HG03064 (cell line): ENCODE data around the gene NCAM1.
"Not testable (repeated sequence)": the region's sequence is repeated elsewhere in the genome, so short reads cannot be mapped to it uniquely, and the experiment has no call there.

Experiments used
- ATAC-seq: cut with Tn5 transposase; IDR thresholded peaks from one replicate; pipeline ENCODE4 v1.9.1; 2021; ENCODE audit warnings: low read depth; ENCODE audit not compliant: unreplicated experiment

The NCAM1 gene

DNA sequence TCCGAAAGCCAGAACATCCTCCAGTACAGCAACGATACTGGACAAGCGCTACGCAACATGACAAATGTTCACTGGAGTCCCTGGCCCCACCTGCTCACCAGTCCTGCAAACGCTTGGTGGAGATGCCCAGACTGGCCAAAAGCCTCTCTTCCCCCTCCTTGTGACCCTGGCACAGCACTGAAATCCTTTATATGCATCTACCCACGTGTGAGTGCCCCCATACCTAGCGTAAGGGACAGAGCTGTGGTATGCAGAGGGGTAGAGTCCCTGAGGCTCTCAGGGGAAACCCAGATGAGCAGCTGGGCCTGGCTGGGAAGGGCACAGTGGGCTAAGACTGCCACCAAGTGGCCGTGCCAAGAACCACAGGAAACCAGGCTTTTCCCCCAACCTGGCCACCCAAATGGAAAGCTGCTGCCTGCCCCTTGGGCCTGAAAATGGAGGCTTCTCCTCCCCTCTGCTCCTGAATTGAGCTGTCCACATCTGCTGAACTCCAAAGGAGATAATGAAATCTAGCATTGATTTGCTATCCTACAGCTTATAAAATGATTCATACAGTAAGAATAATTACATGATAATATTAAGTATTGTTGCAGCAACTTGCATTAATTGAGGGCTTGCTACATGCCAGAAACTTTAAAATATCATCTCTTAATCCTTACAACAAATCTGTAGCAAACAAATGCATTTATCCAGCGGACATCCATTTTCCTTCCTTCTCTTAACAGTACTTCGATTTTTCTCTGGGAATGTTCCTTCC is 328.4 kb downstream of the NCAM1 start:
- ATAC-seq, result peak; percentile 77

DNA sequence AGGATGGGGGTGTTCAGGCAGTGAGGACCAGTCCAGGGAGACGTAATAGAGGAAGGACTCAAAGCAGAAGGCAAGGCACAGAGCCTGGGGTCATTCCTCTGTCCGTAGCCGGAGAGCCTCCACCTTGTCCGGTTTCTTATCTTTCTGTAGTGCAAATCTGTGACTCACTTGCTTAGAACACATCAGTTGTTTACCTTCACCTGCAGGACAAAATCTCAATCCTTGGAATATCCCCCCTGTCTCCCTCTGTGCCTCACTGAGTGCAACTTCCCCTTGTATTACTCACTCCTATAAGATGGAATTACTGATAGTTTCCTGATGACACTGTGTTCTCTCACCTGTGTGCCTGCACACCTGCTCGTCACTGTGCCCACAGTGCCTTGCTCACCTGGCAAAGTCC is 332.7 kb downstream of the NCAM1 start:
- ATAC-seq, result no peak

DNA sequence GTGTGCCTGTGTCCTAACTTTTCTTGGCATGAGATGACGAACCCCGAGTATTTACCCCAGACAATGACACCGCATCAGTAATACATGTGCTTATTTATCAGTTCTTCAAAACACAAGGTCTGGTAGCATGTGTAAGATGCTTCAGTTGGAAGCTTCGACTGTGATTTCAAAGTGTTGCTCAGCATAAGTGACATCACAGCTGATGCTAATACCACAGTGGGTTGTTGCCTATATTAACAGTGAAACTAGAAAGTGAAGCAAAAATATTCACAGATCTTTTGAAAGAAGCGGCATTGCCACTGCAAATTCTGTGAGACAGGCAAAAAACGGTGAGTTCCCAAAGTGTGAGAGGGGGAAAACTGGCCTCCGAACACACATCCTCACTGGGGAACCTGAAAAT is 334.8 kb downstream of the NCAM1 start:
- ATAC-seq, result no peak

DNA sequence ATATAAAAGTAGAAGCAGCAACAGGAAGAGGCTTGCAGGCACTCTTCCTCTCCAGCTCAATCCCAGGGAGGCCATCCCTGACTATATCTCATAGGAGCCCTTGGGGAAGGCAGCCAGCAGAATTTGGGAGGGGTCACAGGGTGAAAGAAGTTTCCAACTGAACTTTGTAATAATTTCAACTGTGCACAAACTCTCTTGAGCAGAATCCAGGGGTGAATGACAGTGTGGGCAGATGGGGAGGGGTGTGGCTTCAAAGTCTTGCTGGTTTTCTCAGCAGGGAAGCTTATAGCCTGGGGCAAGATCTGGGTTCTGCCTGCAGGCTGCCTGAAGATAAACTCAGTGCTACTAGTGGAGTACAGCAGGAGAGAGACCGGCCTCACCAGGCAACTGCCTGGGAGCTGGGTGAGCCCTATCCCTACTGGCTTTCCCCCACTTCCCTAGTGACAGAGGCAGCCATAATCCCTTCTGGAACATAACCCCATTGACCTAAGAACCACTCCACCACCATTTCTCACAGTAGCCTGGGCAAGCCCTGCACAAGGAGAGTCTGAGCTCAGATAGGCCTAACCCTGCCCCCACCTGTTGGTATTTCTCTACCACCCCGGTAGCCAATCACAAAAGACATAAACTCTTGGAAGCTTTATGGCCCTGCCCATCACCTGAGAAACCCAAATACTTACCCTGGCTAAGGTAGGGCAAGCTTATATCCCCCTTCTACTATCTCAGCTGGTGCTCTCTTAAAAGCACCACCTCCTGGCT is 335.4 kb downstream of the NCAM1 start:
- no peak for ATAC-seq

DNA sequence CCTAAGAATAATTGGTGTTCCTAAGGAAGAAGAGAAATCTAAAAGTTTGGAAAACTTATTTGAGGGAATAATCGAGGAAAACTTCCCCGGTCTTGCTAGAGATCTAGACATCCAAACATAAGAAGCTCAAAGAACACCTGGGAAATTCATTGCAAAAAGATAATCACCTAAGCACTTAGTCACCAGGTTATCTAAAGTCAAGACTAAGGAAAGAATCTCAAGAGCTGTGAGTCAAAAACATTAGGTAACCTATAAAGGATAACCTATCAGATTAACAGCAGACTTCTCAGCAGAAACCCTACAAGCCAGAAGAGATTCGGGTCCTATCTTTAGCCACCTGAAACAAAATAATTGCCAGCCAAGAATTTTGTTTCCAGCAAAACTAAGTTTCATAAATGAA is 337.3 kb downstream of the NCAM1 start:
- ATAC-seq, result not testable (repeated sequence)

DNA sequence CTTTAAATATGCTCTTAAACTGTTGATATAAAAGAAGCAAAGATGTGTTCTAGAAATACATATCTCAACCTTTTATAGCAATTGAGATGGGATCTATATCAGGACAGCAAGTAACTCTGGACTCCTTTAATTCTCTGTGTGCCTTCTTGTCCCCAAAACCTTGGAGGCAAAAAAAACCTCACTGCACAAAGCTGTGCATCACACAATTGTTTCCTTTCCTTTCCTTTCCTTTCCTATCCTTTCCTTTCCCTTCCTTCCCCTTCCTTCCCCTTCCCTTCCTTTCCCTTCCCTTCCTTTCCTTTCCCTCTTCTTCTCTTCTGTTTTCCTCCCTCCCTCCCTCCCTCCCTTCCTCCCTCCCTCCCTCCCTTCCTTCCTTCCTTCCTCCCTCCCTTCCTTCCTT is 343.7 kb downstream of the NCAM1 start:
- no peak for ATAC-seq

DNA sequence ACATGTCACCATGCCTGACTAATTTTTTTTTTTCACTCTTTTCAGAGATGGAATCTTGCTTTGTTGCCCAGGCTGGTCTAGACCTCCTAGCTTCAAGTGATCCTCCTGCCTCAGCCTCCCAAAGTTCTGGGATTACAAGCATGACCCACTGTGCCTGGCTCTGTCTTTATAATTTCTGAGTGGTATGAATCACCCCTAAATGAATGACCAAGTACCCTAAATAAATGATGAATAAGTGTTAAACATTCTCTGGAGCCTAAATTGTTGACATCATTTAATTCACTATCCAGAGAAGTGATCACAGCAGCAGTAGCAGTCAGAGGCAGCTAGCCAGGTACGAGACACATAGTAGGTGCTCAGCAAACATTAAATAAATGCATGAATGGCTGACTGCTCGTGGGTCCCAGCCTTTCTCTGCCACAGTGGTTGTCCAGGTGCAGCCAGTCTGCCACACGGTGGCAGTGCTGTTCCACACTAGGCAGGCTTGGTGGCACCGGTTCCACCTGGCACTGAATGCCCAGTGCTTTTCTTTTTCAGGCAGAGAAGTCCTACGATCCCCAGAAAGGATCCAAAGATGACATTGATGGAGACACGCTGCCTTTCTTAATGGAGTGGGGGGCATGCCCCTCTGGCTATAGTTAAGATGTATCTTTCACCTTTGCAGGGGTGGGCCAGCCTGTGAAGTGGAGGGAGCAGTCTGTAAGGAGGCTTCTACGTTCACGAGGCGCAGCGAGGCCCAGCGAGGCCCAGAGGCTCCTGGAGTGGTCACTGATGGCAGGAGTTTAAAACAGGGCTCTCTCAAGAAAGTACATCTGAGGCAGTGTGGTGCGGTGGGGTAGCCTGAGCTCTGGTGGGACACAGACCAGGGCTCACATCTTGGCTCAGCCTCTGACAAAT is 344.5 kb downstream of the NCAM1 start:
- ATAC-seq, result peak; percentile 71

DNA sequence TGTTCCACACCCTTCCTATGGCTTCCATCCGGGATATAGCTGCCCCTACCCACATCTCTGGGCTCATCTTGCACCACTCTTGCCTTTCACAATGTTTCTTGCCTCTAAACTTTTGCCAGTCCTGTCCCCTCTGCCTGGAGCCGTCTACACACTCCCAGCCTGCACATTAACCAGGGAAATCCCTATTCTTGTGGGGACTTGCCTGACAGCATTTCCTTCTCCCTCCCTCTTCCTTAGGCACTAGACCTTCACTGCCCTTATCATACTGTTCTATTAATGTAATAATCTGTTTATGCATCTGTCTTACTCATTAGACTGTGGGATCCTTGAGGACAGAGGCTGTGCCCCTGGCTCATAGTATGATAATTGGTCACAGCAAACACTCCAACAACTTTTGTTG is 347.4 kb downstream of the NCAM1 start:
- ATAC-seq, result no peak

DNA sequence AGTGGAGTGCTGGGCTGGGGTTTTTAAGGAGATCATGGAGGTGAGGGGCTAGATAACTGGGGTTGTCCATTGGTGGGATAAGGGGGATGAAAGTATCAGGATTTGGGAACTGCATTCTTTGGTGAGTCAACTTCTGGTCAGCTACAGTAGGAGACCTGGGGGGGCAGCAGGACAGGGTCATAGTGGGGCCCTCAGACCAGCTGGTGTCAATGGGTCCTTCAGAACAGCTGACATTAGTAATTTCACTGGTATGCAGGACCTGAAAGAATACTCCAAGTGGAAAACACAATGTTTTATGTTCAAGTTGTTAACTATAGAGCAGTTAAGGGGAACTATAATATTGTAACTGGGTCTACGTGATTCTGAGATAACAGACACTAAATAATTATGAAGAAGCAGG is 350.3 kb downstream of the NCAM1 start:
- no peak for ATAC-seq

DNA sequence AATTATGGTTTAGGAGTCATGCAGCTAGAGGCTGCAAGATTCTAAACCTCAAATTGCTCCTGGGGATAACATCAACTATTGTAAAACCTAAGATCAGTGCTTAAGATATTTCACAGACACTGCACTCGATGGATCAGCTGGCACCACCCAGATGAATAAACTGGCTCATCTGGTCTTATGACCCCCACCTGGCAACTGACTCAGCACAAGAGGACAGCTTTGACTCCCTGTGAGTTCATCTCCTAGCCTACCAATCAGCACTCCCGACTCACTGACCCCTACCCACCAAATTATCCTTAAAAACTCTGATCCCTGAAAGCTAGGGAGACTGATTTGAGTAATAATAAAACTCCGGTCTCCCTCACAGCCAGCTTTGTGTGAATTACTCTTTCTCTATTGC is 352.4 kb downstream of the NCAM1 start:
- ATAC-seq, result no peak

DNA sequence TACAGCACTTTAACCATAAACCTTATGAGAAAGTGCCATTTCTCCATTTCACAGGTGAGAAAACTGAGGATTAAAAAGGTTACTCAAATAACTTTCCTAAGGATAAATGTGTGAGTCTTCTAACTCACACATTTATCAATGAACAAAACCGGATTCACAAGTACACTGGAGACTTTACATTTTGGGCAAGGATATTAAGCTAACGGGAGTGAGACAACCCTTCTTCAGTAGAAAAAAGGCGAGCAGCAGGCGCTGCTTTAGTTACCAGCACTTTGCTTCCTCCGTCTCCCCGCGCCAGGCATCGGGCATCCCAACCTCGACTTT is 352.8 kb downstream of the NCAM1 start:
- ATAC-seq, result no peak

DNA sequence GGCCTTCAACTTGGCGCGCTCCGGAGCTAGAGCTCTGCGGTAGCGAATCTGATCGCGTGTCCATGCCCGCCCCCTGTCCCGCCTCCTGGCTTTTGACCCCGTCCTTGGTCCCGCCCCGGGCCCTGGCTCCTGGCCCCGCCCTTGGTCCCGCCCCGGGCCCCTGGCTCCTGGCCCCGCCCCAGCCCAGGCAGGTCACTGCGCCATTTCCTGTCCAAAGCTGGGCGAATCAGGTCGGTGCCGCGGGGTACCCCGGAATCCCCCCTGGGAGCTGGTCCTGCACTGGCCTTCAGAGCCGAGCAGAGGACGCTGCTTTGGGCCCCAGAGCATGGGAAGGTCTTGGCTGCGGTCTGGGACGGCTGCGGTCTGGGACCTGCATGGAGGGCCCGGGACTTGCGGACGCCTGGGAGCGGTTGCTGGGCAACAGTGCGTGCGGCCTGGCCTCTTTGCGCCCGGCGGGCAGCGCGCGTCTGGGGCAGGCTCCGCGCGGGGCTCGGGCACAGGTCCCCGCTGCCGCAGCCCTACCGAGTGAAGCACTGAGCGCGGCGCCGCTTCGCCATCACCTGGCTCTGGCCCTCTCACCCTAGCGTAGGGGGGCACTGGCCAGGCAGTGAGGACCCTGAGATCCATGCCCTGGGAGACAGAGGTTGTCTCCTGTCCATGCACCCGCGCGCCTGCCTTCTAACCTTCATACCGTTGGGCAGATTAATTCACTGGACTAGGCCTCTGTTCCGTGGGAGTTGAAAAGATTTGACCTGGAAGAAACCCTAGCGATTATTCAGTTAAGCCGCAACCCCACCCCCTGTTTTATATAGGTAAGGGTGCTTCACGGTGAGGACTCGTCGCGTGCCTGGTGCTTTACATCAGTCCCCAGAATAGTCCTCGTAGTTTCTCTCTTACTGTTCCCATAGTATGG is 353.4 kb downstream of the NCAM1 start, which contains the start of gene TTC12:
TTC12 (plus strand) TSS at position 195 of the 913 bp plus-strand sequence. CDS start 1,675 bp downstream, outside the sequence.
- peak; percentile 99 for ATAC-seq

DNA sequence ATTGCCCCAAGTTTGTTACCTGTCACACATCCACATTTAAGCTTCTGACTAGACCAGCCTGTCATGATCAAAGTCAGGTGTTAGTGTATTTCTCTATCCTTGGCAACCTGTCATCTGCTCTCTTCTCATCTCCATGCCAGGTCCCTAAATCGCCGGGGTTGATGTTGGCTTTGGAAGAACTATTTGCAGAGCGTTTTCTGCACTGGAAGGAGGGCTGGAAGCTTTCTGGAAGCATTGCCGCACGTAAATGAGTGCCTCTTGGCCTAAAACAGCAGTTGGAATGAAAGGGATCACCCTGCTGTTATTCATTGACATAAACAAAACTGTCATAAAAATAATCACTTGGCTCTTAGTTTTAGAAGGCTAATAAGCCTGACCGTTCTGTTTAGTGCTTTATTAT is 354.6 kb downstream of the NCAM1 start:
- ATAC-seq, result no peak

DNA sequence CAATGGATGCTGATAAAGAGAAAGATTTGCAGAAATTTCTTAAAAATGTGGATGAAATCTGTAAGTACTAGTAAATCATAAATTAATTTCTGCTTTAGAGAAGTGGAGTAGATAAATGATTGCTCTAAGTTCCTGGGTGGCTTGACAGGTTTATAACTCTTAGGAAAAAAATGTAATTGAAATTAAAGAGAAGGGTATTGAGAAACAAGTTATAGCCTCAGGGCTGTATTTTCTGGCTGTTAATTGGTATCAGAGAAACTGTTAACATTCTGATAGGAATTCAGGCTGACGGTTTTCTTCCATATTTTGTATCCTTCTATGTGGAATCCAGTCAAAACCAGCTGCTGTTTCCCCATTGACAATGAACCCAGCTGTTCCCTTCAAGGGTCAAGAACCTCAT is 355.0 kb downstream of the NCAM1 start:
- ATAC-seq, result no peak

DNA sequence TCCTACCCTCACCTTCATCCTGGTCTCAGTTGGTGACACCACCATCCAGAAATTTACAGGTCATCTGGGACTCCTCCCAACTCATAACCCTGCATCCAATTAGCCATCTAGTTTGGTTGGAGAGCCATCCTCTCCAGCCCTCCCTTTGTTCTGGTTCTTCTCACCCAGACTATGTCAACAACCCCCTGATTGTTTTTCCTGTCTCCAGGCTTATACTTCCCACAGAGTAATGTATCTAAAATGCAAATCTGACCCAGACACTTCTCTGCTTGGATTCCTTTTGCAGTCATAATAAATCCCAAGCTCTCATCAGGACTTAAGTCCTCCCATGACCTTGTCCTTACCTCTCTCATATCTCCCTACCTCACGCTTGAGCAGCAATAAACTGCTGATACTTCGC is 356.1 kb downstream of the NCAM1 start:
- no peak for ATAC-seq

DNA sequence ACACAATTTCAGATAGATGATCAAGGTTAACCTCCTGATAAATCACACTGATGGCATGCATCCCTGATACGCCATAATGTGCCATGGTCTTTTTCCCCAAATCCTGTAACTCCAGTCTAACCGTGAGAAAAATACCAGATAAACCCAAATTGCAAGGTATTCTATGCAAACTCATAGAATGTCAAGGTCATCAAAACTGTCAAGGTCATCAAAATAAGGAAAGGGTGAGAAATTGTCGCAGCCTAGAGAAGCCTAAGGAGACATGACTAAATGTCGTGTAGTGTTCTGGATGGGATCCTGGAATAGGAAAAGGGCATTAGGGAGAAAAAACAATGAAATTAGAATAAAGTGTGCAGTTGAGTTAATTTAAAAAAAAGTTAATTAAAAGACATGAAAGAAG is 357.9 kb downstream of the NCAM1 start:
- ATAC-seq, result no peak

DNA sequence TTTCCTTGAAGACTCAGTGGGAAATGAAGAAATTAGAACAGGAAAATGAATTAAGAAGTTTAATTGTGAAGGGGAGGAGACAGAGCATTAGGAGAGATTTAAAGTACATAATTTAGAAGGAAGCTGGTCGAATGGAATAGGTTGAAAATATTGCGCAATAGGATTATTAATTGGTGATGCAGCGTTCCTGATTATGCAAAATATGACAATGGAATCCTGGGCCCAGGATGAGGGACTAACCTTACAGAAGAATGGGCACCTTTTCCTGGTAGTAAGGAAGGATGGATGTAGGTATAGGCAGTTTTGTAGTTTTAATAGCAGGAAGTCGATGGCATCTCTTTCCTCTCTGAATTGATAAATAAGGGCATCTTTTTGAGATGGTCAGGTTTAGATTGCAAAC is 360.9 kb downstream of the NCAM1 start:
- no peak for ATAC-seq

DNA sequence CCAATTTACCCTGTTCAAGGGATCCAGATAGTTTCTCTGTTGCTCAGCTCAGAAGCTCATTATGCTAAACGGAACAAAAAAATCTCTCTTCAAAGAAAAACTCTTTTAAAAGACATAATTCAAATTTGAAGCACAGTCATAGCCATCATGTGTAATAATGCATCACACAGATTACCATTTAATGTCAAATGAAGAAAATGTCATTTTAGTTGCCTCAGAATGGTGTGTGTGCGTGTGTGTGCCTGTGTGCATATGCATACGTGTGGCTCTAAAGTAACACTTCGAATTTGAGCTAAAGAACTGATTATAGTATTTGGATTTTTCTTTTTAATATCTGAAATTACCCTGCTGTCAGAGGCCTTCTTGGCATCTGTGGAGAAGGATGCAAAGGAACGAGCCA is 363.0 kb downstream of the NCAM1 start:
- ATAC-seq, result no peak
